ENCODE data around the gene ARRB1.

GRCh38 chr11:75352588-75353206 lies 1.2 kb upstream of the ARRB1 start:
- no peak for TF ChIP-seq CTCF (IDR thresholded peaks at IDR 0.05)
- TF ChIP-seq POLR2A (IDR thresholded peaks at IDR 0.05), result no peak
